OCI-LY7 (cell line): Measurements from ENCODE around the gene MED8. TPM values are rescaled to one million over a fixed set of nuclear protein-coding genes. Genes with fewer than 3 reads are reported as not detected.

Experiments
- BruUV-seq: library from RNA; stranded (reverse); fragments of 400-500 nt; replicated peaks from 2 replicates; lab custom pipeline; 2021; lab: Mats Ljungman, UMichigan
- CTCF ChIA-PET: fragments of 300-600 bp; sonication (Branson Sonifier 250); formaldehyde crosslinking; loops from one replicate; lab custom pipeline; 2022; ENCODE audit warnings: antibody characterized with exemption; ENCODE audit not compliant: unreplicated experiment; lab: Charles Lee
- POLR2A ChIA-PET: fragments of 300-600 bp; sonication (Branson Sonifier 250); formaldehyde crosslinking; loops from one replicate; lab custom pipeline; 2022; ENCODE audit warnings: antibody characterized with exemption; lab: Charles Lee
- DNase-seq: peaks from one replicate; pipeline ENCODE4 v3.0.0-alpha.2; 2015; ENCODE audit warnings: low spot score
- H2AFZ ChIP-seq: fragments of 200-600 bp; sonication (generic), shearing (Covaris generic); 2 replicates; pipeline ENCODE4 v1.6.1; 2014; ENCODE audit warnings: mild to moderate bottlenecking, antibody characterized with exemption, low read length, moderate library complexity
- H3K27ac ChIP-seq: fragments of 200-600 bp; sonication (generic); 2 replicates; pipeline ENCODE4 v1.5.1; 2014; ENCODE audit warnings: mixed run types, low read depth, mild to moderate bottlenecking, moderate library complexity, low read length, inconsistent platforms; ENCODE audit not compliant: poor library complexity, severe bottlenecking
- H3K36me3 ChIP-seq: fragments of 200-600 bp; sonication (generic); 2 replicates; pipeline ENCODE4 v1.6.1; 2014; ENCODE audit warnings: mild to moderate bottlenecking, antibody characterized with exemption, low read length, moderate library complexity, mixed read lengths; ENCODE audit not compliant: insufficient read depth
- H3K4me1 ChIP-seq: fragments of 200-600 bp; sonication (generic); 2 replicates; pipeline ENCODE4 v1.5.1; 2014; ENCODE audit warnings: mild to moderate bottlenecking, low read length; ENCODE audit not compliant: insufficient read depth, poor library complexity, severe bottlenecking
- H3K4me2 ChIP-seq: fragments of 200-600 bp; sonication (generic); 2 replicates; pipeline ENCODE4 v1.6.1; 2014; ENCODE audit warnings: mild to moderate bottlenecking, low read length
- H3K4me3 ChIP-seq: fragments of 200-600 bp; sonication (generic); 2 replicates; pipeline ENCODE4 v1.5.1; 2014; ENCODE audit warnings: mild to moderate bottlenecking, low read depth, low read length; ENCODE audit not compliant: poor library complexity, severe bottlenecking
- H3K79me2 ChIP-seq: fragments of 200-600 bp; sonication (generic); 2 replicates; pipeline ENCODE4 v1.6.1; 2016; ENCODE audit warnings: low read depth, mild to moderate bottlenecking, low read length, moderate library complexity, mixed read lengths; ENCODE audit not compliant: insufficient read depth
- H3K9me2 ChIP-seq: fragments of 200-600 bp; sonication (generic); 2 replicates; pipeline ENCODE4 v1.6.1; 2016; ENCODE audit warnings: mild to moderate bottlenecking, low read length, mixed read lengths; ENCODE audit not compliant: insufficient read depth
- H3K9me3 ChIP-seq: fragments of 200-600 bp; sonication (generic); 2 replicates; pipeline ENCODE4 v1.6.1; 2014; ENCODE audit warnings: mild to moderate bottlenecking, mixed run types, low read length, mixed read lengths
- H4K20me1 ChIP-seq: fragments of 200-600 bp; sonication (generic); 2 replicates; pipeline ENCODE4 v1.6.1; 2014; ENCODE audit warnings: mild to moderate bottlenecking, antibody characterized with exemption, low read length, moderate library complexity, mixed read lengths; ENCODE audit not compliant: insufficient read depth
- EZH2phosphoT487 ChIP-seq: fragments of 200-600 bp; sonication (generic); IDR thresholded peaks from 2 replicates; pipeline ENCODE4 v1.6.1; 2018; ENCODE audit warnings: low read depth, borderline replicate concordance, mild to moderate bottlenecking, mixed run types, antibody characterized with exemption, low read length, moderate library complexity, mixed read lengths
- intact Hi-C: fragments of 100-400 bp; cut with micrococcal nuclease; formaldehyde crosslinking; loops from one replicate; pipeline ENCODE4 v1.10.0; 2022; ENCODE audit not compliant: unreplicated experiment
- total RNA-seq, 2 experiments: library from RNA; depleted of rRNA in 1 of 2; stranded (reverse); fragments of >200 nt in 1 of 2; shearing (Covaris generic) in 1 of 2; gene quantifications; 2 replicates each; pipeline ENCODE4 v1.2.3, GENCODE V29; 2014 to 2022
- TF ChIP-seq, protein P1 (sequence below): fragments of 200-600 bp; sonication (generic); conservative IDR thresholded peaks from 2 replicates; pipeline ENCODE4 v1.5.1; 2014; ENCODE audit warnings: mild to moderate bottlenecking, antibody characterized with exemption, low read length, moderate library complexity, mixed read lengths

Gene MED8
- total RNA-seq, 2 experiments from 2014 or later, result 37.6 to 37.8 TPM

DNA sequence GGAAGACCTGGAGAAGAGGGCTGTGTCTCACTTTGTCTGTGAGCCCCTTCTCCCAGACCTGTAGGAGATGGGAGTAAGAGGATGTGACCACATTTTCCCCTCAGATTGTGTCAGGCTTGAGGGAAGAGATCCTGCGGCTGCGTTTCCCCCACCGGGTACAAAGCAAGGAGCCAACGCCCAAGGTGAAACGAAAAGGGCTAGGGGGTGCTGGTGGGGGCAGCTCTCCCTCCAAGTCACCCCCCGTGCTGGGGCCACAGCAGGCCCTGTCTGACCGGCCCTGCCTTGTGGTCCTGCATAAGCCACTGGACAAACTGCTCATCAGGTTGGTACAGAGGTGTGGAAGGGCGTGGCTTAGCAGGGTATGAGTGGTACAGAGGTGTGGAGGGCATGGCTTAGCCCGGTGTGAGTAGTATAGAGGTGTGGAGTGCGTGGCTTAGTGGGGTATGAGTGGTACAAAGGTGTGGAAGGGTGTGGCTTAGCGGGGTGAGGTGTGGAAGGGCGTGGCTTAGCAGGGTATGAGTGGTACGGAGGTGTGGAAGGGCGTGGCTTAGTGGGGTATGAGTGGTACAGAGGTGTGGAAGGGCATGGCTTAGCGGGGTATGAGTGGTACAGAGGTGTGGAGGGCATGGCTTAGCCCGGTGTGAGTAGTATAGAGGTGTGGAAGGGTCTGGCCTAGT, 33.5 kb upstream of the MED8 start:
- no peak overlapping the region for H3K4me3 ChIP-seq
- no peak overlapping the region for H3K27ac ChIP-seq
- ChIA-PET CTCF (no interaction called here), POLR2A (no interaction called here)
- intact Hi-C loops, result no loop called here
- no peak for TF ChIP-seq EZH2phosphoT487
- TF ChIP-seq, protein P1, sequence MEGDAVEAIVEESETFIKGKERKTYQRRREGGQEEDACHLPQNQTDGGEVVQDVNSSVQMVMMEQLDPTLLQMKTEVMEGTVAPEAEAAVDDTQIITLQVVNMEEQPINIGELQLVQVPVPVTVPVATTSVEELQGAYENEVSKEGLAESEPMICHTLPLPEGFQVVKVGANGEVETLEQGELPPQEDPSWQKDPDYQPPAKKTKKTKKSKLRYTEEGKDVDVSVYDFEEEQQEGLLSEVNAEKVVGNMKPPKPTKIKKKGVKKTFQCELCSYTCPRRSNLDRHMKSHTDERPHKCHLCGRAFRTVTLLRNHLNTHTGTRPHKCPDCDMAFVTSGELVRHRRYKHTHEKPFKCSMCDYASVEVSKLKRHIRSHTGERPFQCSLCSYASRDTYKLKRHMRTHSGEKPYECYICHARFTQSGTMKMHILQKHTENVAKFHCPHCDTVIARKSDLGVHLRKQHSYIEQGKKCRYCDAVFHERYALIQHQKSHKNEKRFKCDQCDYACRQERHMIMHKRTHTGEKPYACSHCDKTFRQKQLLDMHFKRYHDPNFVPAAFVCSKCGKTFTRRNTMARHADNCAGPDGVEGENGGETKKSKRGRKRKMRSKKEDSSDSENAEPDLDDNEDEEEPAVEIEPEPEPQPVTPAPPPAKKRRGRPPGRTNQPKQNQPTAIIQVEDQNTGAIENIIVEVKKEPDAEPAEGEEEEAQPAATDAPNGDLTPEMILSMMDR, result no peak
- no peak for DNase-seq
- peaks cover 78% of the 10 kb centered on the region for H3K36me3 ChIP-seq
- H4K20me1 ChIP-seq, result no peaks in the 10 kb centered on the region
- H2AFZ ChIP-seq, result no peak overlapping the region
- no TSS peak for BruUV-seq
- no peaks in the 10 kb centered on the region for H3K9me2 ChIP-seq
- no peaks in the 10 kb centered on the region for H3K4me1 ChIP-seq
- no peak overlapping the region for H3K4me2 ChIP-seq
- H3K9me3 ChIP-seq, result no peaks in the 10 kb centered on the region
- H3K79me2 ChIP-seq, result no peaks in the 10 kb centered on the region

DNA sequence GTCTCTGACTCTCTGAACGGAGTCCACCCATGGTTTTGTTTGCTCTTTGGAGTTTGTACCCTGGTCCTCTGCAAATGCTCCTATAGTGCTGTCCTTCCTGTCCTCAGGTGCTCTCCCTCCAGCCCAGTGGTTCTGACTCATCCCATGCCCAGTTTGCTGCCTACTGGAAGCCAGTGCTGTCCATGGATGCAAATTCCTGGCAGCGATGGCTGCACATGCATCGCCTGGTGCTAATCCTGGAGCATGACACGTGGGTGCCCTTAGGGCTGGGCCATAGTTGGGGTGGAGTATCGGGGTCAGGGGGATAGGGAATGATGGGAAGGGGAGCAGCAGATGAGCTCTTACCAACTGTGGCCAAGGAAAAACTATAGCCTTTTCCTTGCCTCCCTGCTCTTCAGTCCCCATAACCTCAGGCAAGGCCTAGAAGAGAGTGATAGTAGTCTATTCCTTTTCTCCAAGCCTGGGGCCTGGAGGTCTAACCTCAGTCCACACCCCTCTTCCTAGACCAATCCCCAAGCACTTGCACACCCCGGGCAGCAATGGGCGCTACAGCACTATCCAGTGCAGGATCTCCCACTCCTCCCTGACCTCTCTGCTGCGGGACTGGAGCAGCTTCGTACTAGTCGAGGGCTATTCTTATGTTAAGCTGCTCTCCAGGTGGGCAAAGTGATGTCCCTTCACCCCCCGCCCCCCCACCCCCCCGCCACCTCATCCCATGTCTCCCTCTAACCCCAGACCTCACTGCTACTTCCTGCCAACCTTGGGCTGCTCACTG, 32.6 kb upstream of the MED8 start:
- Histone ChIP-seq H3K79me2 (no peaks in the 10 kb centered on the region), H3K9me3 (no peaks in the 10 kb centered on the region), H4K20me1 (no peaks in the 10 kb centered on the region), H3K4me3 (no peak overlapping the region), H3K27ac (no peak overlapping the region), H3K4me1 (no peaks in the 10 kb centered on the region), H3K9me2 (no peaks in the 10 kb centered on the region), H3K4me2 (no peak overlapping the region), H2AFZ (no peak overlapping the region), H3K36me3 (peaks cover 76% of the 10 kb centered on the region)
- no peak for DNase-seq
- no TSS peak for BruUV-seq
- ChIA-PET CTCF (no interaction called here), POLR2A (interaction anchor here (0.6 kb wide), 2 partner anchors 65 to 74 kb away, joined by 3 read pairs; no protein-coding TSS in a partner anchor)
- no peak for TF ChIP-seq EZH2phosphoT487
- TF ChIP-seq, protein P1, result no peak
- intact Hi-C loops, result no loop called here

DNA sequence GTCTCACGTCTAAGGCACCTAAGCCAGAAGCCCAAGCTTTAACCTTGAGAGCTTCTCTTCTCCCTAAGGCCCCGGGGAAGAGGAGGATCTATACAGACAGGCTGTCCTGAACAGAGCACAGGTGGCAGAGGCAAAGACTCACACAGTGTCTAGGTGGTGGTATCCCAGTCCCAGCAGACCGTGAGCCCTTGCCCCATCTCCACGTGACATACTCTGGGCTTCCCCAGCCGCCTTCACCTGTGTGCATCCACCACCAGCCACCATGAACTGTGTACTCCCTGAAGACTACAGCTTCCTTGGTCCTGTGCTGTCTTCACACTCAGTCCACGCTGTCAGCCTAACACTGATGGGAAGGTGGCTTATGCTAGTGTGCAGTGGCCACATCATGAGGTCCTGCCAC, 31.8 kb upstream of the MED8 start:
- Histone ChIP-seq H3K36me3 (peaks cover 68% of the 10 kb centered on the region), H3K9me3 (no peaks in the 10 kb centered on the region), H3K9me2 (no peaks in the 10 kb centered on the region), H3K4me2 (no peak overlapping the region), H3K79me2 (no peaks in the 10 kb centered on the region), H3K27ac (no peak overlapping the region), H3K4me1 (no peaks in the 10 kb centered on the region), H3K4me3 (no peak overlapping the region), H4K20me1 (no peaks in the 10 kb centered on the region), H2AFZ (no peak overlapping the region)
- no TSS peak for BruUV-seq
- ChIA-PET CTCF (no interaction called here), POLR2A (interaction anchor here (0.6 kb wide), 1 partner anchor 75 kb away, joined by 3 read pairs; no protein-coding TSS in a partner anchor)
- TF ChIP-seq, protein P1, result no peak
- TF ChIP-seq EZH2phosphoT487, result no peak
- no peak for DNase-seq
- intact Hi-C loops, result no loop called here
